HG03139 (cell line): Measurements from ENCODE around the gene MAN1B1.
"Not testable (repeated sequence)": the region's sequence is repeated elsewhere in the genome, so short reads cannot be mapped to it uniquely, and the experiment has no call there.

ENCODE experiments used
- ATAC-seq: cut with Tn5 transposase; IDR thresholded peaks from one replicate; pipeline ENCODE4 v1.9.1; 2021; ENCODE audit not compliant: unreplicated experiment

Gene MAN1B1

GRCh38 chr9:137126786-137127185 is 40.0 kb downstream of the MAN1B1 start:
- no peak for ATAC-seq

- ATAC-seq = no peak
These were observed 40.7 kb downstream of the MAN1B1 start for GRCh38 chr9:137127301-137128157.

DNA sequence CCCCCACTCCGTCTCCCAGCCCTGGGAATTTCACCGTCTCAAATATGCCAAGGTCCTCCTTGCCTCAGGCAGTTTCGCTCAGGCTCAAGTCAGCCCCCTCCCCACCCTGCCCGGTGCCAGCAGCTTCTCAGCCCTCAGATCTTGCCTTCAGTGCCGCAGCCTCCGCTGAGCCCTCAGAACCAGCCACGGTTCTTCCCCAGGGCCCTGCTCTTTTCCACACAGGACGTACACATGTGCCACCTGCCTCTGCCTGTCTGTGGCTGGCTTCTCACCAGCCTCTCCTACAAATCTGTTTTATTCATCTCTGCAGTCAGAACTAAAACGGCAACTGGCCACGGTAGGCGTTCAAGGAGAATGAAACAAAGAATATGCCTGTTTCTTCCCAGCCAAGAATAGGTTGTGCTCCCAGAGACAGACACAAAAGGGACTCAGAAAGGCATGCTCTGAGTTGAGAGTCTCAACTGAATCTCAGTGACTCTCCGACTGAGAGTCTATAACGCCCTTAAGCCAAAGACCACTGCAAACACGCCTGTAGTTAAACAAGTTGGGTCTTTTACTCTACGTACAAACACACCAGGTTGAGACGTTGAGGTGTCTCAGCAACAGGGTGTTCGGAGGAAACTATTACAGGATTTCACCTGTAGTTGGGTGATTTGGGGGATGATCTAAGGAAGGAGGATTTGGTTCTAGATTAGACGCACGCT is 41.5 kb downstream of the MAN1B1 start:
- ATAC-seq = no peak

- ATAC-seq = peak; percentile 8
These were observed 42.2 kb downstream of the MAN1B1 start for GRCh38 chr9:137128862-137129455.

DNA sequence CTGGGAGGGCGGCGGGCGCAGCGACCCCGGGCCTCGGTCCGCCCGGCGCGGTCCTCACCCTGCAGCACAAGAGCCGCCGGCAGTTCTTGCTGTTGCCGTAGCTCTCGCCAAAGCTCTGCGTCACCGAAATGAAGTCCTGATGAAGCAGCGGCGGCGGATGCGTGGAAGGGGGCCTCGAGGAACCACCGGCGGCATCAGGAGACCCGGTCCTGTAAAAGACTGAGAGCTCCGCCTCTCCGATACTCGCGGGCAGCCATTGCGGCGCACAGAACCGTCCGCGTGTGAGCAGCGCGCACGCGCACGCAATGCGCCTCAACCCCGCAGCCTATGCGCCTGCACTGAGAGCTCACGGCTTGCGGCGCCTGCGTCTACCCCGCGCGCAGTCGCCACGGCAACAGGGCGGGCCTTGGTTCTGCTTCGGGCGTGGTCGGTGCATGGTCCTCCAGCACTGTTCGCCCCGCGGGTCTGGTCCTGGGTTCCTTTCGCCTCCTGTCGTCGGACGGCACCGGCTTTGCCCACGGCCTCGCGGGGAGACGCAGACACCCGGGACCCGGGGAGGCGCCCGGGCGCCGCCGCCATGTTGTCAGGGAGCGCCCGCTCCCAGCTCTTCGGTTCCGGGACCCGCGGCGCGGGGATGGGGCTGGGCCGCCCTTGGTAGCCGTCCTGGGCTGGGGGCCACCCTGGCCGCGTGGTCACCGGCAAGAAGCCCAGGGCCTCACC is 42.8 kb downstream of the MAN1B1 start:
- ATAC-seq = peak; percentile 65

GRCh38 chr9:137130176-137130755 is 43.5 kb downstream of the MAN1B1 start:
- ATAC-seq = no peak

GRCh38 chr9:137134191-137134590 is 47.4 kb downstream of the MAN1B1 start:
- no peak for ATAC-seq

GRCh38 chr9:137135154-137135553 is 48.4 kb downstream of the MAN1B1 start:
- not testable (repeated sequence) for ATAC-seq

GRCh38 chr9:137136261-137136880 is 49.6 kb downstream of the MAN1B1 start:
- ATAC-seq = no peak

GRCh38 chr9:137136881-137137607 is 50.3 kb downstream of the MAN1B1 start:
- ATAC-seq = no peak

GRCh38 chr9:137138058-137138721 is 51.4 kb downstream of the MAN1B1 start:
- ATAC-seq = no peak

- ATAC-seq = no peak
These were observed 52.1 kb downstream of the MAN1B1 start, which contains the start of gene GRIN1 for GRCh38 chr9:137138722-137139467. Gene GRIN1, plus strand, starts transcription at chr9:137139154. Its CDS starts 333 bp downstream, at chr9:137139487.

GRCh38 chr9:137139468-137140150 is 52.8 kb downstream of the MAN1B1 start:
- no peak for ATAC-seq

- ATAC-seq = no peak
These were observed 53.6 kb downstream of the MAN1B1 start for GRCh38 chr9:137140151-137141012.

- ATAC-seq = no peak
These were observed 54.4 kb downstream of the MAN1B1 start for GRCh38 chr9:137141050-137141810.
